DND-41 (cell line): ENCODE data around the gene ERC2.

Experiments
- ATAC-seq: fragments of 200-7000 bp; cut with Tn5 transposase; 3 replicates; pipeline ENCODE4 v1.9.1; 2021; ENCODE audit warnings: low read depth; ENCODE audit not compliant: insufficient read depth
- DNase-seq: peaks from one replicate; pipeline ENCODE4 v3.0.0-alpha.2; 2020
- H2AFZ ChIP-seq: 2 replicates; pipeline ENCODE4 v1.6.0; 2012; ENCODE audit warnings: low read depth, low read length
- H3K27ac ChIP-seq: 2 replicates; pipeline ENCODE4 v1.5.1; 2012; ENCODE audit warnings: low read length, inconsistent platforms
- H3K27me3 ChIP-seq: fragments of 200-600 bp; sonication (generic); 2 replicates; pipeline ENCODE4 v1.6.0; 2012; ENCODE audit warnings: low read length, mild to moderate bottlenecking, inconsistent platforms; ENCODE audit not compliant: insufficient read depth, poor library complexity
- H3K36me3 ChIP-seq: 2 replicates; pipeline ENCODE4 v1.5.1; 2012; ENCODE audit warnings: low read length, inconsistent platforms; ENCODE audit not compliant: insufficient read depth
- H3K4me1 ChIP-seq: 2 replicates; pipeline ENCODE4 v1.5.1; 2012; ENCODE audit warnings: mild to moderate bottlenecking, low read length; ENCODE audit not compliant: insufficient read depth
- H3K4me2 ChIP-seq: 2 replicates; pipeline ENCODE4 v1.6.0; 2012; ENCODE audit warnings: mild to moderate bottlenecking, moderate library complexity, low read length, inconsistent platforms; ENCODE audit not compliant: insufficient read depth
- H3K4me3 ChIP-seq, 2 experiments: fragments of 200-600 bp in 1 of 2; shearing (Covaris generic) in 1 of 2; 2 replicates each; pipeline ENCODE4 v1.5.1; 2012 to 2016; ENCODE audit warnings: inconsistent platforms in 2 of 2, low read length in 2 of 2, mild to moderate bottlenecking in 2 of 2, low read depth in 1 of 2, moderate library complexity in 1 of 2
- H3K79me2 ChIP-seq: 2 replicates; pipeline ENCODE4 v1.6.0; 2012; ENCODE audit warnings: low read length, inconsistent platforms; ENCODE audit not compliant: insufficient read depth
- H3K9ac ChIP-seq: 2 replicates; pipeline ENCODE4 v1.6.0; 2012; ENCODE audit warnings: low read depth, mild to moderate bottlenecking, inconsistent platforms, low read length, moderate library complexity
- H3K9me3 ChIP-seq: 2 replicates; pipeline ENCODE4 v1.5.1; 2012; ENCODE audit warnings: low read length, moderate library complexity, mild to moderate bottlenecking, inconsistent platforms; ENCODE audit not compliant: insufficient read depth, severe bottlenecking
- H4K20me1 ChIP-seq: 2 replicates; pipeline ENCODE4 v1.6.0; 2012; ENCODE audit warnings: low read length; ENCODE audit not compliant: insufficient read depth
- EZH2 ChIP-seq: IDR thresholded peaks from 3 replicates; pipeline ENCODE4 v1.6.1; 2012; ENCODE audit warnings: borderline replicate concordance, low read depth, mild to moderate bottlenecking, moderate library complexity, low read length, inconsistent platforms; ENCODE audit not compliant: severe bottlenecking
- TF ChIP-seq, protein P1 (sequence below): IDR thresholded peaks from 2 replicates; pipeline ENCODE4 v1.5.1; 2012; ENCODE audit warnings: borderline replicate concordance, low read length, moderate library complexity, mild to moderate bottlenecking; ENCODE audit not compliant: poor library complexity, severe bottlenecking; ENCODE audit errors: extremely low read depth

The ERC2 gene

GRCh38 chr3:55498520-55498919 is 969.7 kb downstream of the ERC2 start:
- DNase-seq (no peak), ATAC-seq (no peak)
- H3K9me3 ChIP-seq = no peaks in the 10 kb centered on the region
- H3K27ac ChIP-seq = no peak overlapping the region
- H2AFZ ChIP-seq = no peak overlapping the region; the same call in 1 of the 2 replicates
- H3K27me3 ChIP-seq = no peaks in the 10 kb centered on the region
- H4K20me1 ChIP-seq = no peaks in the 10 kb centered on the region
- TF ChIP-seq, protein P1, sequence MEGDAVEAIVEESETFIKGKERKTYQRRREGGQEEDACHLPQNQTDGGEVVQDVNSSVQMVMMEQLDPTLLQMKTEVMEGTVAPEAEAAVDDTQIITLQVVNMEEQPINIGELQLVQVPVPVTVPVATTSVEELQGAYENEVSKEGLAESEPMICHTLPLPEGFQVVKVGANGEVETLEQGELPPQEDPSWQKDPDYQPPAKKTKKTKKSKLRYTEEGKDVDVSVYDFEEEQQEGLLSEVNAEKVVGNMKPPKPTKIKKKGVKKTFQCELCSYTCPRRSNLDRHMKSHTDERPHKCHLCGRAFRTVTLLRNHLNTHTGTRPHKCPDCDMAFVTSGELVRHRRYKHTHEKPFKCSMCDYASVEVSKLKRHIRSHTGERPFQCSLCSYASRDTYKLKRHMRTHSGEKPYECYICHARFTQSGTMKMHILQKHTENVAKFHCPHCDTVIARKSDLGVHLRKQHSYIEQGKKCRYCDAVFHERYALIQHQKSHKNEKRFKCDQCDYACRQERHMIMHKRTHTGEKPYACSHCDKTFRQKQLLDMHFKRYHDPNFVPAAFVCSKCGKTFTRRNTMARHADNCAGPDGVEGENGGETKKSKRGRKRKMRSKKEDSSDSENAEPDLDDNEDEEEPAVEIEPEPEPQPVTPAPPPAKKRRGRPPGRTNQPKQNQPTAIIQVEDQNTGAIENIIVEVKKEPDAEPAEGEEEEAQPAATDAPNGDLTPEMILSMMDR = no peak
- TF ChIP-seq EZH2 = no peak
- H3K4me1 ChIP-seq = no peaks in the 10 kb centered on the region
- no peaks in the 10 kb centered on the region for H3K79me2 ChIP-seq
- H3K4me2 ChIP-seq = no peak overlapping the region
- no peak overlapping the region for H3K4me3 ChIP-seq
- no peak overlapping the region for H3K9ac ChIP-seq
- H3K36me3 ChIP-seq = no peaks in the 10 kb centered on the region

GRCh38 chr3:55497250-55497649 is 971.0 kb downstream of the ERC2 start:
- H4K20me1 ChIP-seq = no peaks in the 10 kb centered on the region
- ATAC-seq (no peak), DNase-seq (no peak)
- no peaks in the 10 kb centered on the region for H3K27me3 ChIP-seq
- no peaks in the 10 kb centered on the region for H3K9me3 ChIP-seq
- H3K36me3 ChIP-seq = no peaks in the 10 kb centered on the region
- no peak overlapping the region for H3K4me3 ChIP-seq
- H3K4me2 ChIP-seq = no peak overlapping the region
- H3K27ac ChIP-seq = no peak overlapping the region
- TF ChIP-seq, protein P1 = no peak
- TF ChIP-seq EZH2 = no peak
- H3K9ac ChIP-seq = no peak overlapping the region
- H3K4me1 ChIP-seq = no peaks in the 10 kb centered on the region
- H3K79me2 ChIP-seq = no peaks in the 10 kb centered on the region
- H2AFZ ChIP-seq = no peak overlapping the region

DNA sequence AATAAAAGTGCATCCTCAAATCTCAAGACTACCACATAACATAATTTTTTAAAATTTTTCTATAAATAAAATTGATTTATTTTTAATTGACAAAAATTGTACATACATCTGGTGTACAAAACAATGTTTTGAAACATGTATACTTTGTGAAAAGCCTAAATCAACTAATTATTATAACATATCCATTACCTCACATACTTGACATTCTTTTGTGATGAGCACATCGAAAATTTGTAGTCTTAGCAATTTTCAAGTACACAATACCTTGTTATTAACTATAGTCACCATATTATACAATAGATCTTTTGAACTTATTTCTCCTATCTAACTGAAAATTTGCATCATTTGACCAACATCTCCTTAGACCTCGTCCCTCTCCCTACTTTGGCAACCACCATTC is 973.3 kb downstream of the ERC2 start:
- TF ChIP-seq, protein P1 = no peak
- TF ChIP-seq EZH2 = no peak
- H3K27me3 ChIP-seq = no peaks in the 10 kb centered on the region
- H3K4me1 ChIP-seq = no peaks in the 10 kb centered on the region
- no peak for ATAC-seq
- no peak overlapping the region for H3K9ac ChIP-seq
- no peak overlapping the region for H3K4me2 ChIP-seq
- H3K79me2 ChIP-seq = no peaks in the 10 kb centered on the region
- DNase-seq = no peak
- H3K27ac ChIP-seq = no peak overlapping the region
- no peak overlapping the region for H2AFZ ChIP-seq
- no peaks in the 10 kb centered on the region for H3K36me3 ChIP-seq
- no peaks in the 10 kb centered on the region for H3K9me3 ChIP-seq
- no peaks in the 10 kb centered on the region for H4K20me1 ChIP-seq
- H3K4me3 ChIP-seq = no peak overlapping the region

DNA sequence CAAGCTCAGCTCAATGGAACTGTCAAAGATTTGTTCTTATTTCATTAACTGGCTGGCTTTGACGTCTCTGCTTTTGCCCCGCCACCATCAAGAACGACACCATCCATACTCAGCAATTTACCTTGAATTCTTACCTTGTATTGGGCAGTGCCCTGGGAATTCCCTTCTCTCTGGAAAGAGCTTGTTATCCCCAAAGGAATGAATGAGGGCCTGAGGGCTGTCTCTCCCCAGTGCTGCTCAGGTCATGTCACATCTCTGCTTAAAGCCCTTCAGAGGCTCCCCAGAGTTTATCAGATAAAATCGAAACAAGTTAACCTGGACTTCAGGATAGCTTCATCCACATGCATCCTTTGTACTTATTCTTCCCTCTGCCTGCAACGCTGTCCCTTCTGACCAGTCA is 975.3 kb downstream of the ERC2 start:
- H4K20me1 ChIP-seq = no peaks in the 10 kb centered on the region
- no peaks in the 10 kb centered on the region for H3K79me2 ChIP-seq
- no peaks in the 10 kb centered on the region for H3K9me3 ChIP-seq
- H3K36me3 ChIP-seq = no peaks in the 10 kb centered on the region
- H3K4me3 ChIP-seq = no peak overlapping the region
- H2AFZ ChIP-seq = no peak overlapping the region
- H3K9ac ChIP-seq = no peak overlapping the region
- H3K27me3 ChIP-seq = no peaks in the 10 kb centered on the region
- no peak for DNase-seq
- no peak overlapping the region for H3K4me2 ChIP-seq
- no peaks in the 10 kb centered on the region for H3K4me1 ChIP-seq
- H3K27ac ChIP-seq = no peak overlapping the region
- TF ChIP-seq EZH2 = no peak
- TF ChIP-seq, protein P1 = no peak
- no peak for ATAC-seq
